HG02885 (cell line): ENCODE measurements around the gene SEPTIN1.
A peak's percentile ranks its signal among the peaks of the same experiment; 100 is the strongest.
"Not testable (repeated sequence)": the region's sequence is repeated elsewhere in the genome, so short reads cannot be mapped to it uniquely, and the experiment has no call there.

ENCODE experiments used
- ATAC-seq: cut with Tn5 transposase; IDR thresholded peaks from one replicate; pipeline ENCODE4 v1.9.1; 2021; ENCODE audit warnings: mild to moderate bottlenecking; ENCODE audit not compliant: unreplicated experiment, poor library complexity

Gene SEPTIN1

DNA sequence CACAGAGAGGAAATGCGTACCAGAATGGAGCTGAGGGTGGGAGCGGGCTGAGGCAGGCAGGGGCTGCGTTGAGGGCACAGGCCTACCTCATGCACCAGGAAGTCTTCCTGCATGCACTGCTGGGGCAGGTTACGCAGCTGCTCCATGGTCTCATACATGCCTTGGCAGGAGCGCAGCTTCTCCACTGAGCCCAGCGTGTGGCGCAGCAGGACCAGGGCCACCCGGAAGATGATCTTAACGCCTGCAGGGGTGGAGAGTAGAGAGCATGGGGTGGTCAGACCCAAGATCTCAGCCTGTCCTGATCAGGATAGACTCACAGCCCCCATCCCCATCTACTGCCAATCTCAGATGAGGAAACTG is 23.8 kb downstream of the SEPTIN1 start:
- no peak for ATAC-seq

DNA sequence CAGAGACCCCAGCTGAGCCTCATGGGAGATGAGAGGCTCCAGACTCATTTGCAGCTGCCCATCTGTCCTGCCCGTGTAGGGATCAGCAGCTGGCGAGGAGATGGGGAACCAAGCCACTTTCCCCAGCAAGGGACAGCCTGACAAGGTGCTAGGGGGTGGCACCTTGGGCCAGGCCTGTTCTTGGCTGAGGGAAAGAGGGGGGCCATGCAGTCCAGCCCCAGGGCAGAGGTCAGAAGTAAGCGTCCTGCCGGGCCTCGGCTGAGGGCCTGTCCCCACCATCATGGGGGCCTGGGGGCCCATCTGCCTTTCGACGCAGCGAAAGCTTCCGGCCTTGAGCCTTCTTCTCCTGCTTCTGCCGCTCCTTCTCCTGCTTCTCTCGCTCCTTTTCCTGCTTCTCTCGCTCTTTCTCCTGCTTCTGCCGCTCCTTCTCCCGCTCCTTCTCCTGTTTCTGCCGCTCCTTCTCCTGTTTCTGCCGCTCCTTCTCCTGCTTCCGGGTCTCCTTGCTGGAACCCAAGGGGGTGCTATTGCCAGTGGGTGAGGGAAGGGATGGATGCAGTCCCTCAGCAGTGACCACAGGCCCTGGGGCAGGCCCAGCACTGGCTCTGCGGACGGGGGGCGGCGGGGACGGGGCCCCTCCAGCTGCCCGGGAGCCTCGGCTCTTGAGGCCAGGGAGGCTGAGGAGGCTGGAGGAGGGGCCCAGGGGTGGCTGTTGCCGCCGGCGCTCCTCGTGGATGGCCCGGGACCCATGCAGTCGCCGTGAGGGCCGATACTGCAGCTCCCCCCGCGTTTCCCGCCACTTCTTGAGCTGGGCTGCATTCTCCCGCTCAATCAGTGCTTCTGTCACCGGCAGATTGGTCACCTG is 24.4 kb downstream of the SEPTIN1 start:
- ATAC-seq = no peak

DNA sequence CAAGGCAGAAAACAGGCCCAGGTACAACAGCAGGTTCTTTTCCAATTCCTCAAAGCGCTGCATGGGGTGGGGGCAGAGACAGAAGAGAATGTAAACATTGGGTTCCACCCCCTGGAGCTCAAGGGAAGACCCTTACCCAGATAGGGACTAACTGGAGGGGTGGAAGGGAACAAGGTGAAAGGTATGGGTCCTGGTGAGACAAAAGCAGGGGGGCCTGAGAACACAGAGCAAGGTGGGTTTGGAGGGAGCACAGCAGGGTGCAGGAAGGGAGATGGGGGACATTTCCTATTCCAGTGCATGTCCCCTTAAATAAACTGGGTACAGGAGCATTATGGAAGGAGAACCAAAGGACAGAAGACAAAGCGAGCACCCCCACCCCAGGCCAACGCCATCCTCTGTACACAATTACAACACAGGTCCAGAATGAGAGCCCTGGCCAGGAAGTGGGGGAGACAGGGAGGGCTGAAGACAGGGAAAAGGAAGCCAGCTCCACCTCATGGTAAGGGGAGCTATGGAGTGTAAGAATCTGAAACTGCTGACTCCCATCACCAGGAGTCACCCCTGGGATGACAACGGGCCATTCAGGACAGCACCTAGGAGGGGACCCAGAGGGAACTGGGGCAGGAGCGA is 25.2 kb downstream of the SEPTIN1 start:
- no peak for ATAC-seq

DNA sequence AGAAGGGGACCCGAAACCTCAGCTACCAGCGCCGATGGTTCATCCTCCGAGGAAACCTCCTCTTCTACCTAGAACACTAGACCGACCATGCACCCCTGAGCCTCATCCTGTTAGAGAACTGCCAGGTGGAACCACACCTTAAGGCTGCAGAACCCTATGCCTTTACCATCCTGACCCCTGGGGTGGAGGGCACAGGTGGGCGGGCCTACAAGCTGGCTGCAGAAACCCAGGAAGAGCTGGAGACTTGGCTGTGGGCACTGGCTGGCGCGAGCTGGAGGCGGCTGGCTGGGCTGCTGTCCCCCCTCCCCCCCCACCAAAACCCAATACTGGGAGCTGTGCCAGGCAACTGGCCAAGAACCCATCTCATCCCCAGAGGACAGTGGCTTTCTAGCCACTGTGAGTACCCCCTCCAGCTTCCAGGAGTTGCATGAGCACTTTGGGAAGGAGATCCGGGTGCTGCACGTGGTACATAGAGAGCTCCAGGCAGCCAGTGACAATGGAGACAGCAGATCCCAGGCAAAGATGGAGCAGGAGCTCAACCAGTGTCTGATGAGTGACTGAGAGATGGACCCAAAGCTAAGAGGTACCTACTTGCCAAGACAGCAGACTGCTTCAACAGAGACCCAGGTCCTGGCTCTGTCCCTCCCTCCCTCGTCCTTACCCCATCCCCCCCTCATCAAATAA is 25.8 kb downstream of the SEPTIN1 start:
- ATAC-seq = no peak

DNA sequence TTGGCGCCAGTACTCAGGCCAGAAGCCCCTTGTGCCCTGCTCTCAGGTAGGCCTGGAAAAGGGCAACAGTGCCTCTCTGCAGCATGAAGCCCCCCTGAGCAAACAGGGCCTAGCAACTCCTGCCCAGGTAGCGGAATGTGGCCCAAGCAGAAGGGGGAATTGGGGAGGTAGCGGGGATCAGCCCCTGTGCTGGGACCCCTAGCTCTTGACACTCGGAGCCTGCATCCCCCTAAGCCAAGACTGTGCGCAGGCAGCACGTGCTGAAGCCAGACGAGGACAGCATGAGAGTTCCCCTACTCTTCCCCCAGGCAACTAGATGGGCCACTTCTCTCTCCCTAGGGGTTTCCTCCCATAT is 26.4 kb downstream of the SEPTIN1 start:
- ATAC-seq = no peak

DNA sequence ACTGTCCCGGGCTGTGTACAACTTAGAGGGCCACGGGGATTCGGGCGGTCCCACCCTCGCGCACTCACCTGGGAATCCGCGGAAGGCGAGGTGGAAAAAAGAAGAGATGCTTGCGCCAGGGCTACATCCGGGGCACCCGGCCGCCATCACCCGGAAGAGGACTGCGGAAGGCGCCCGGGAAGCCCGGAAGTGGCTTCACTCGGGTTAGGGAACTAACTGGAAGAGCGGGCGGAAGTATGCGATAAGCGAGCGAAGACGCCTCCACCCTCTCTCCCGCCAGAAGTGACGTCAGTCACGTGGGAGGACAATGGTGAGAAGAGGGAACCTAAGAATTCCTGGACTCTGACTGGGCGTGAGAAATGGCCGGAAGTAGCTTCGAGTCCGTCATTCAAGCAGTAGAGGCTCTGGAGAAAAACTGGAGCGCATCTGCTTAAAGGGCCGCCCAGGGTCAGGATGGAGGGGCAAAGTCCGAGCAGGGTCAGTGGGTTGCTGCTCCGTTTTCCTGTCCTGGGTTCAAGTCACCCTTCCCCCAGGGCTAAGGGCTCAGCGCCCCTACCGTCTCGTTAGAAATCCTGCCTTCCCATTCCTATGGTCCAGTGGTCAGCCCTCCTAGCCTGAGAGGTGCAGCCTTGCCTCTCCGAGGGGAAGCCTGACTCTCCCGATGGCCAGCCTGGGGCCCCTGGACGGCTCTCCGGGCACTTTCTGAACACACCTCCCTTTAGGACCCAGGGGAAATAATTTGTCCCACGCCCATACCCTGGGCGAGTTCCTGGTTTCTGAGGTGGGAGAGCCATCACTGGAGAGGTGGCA is 27.0 kb downstream of the SEPTIN1 start, which contains the start of gene CD2BP2:
TSS of gene CD2BP2 (minus strand) at position 165 of the 810 bp plus-strand sequence. CDS start 627 bp downstream, outside the sequence.
- ATAC-seq = peak; percentile 77

DNA sequence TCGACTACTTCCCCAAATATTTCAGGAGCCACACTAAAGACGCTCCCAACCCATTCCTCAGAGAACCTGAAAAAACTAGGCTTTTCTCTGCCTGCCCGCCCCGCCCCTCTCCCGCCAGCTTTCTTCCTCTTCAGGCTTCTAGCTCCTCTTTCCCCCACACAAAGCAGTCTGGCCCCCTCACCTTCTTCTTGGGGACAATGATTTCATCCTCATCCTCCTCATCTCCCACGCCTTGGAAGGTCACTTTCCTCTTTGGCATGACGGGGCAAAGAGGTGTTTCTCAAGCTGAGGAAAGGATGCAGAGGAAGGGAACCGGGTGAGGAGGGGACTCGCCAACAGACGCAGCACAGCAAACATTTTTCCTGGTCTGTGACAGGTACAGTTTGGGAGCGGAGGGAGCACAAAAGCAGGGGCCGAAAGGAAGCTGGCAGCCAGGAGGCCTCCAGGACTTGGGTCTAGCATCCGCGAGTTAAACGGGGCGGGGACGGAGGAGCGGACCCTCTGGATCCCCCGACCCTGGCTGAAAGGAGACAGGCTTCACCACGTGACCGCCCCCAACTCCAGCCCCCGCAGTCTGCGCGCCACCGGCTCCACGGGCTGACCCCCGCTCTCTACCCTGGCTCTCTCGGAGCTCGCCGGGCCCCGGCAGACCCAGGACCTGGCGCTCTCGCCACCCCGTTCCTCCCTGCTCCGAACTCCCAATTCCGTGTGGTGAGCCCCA is 27.8 kb downstream of the SEPTIN1 start:
- peak; percentile 28 for ATAC-seq

DNA sequence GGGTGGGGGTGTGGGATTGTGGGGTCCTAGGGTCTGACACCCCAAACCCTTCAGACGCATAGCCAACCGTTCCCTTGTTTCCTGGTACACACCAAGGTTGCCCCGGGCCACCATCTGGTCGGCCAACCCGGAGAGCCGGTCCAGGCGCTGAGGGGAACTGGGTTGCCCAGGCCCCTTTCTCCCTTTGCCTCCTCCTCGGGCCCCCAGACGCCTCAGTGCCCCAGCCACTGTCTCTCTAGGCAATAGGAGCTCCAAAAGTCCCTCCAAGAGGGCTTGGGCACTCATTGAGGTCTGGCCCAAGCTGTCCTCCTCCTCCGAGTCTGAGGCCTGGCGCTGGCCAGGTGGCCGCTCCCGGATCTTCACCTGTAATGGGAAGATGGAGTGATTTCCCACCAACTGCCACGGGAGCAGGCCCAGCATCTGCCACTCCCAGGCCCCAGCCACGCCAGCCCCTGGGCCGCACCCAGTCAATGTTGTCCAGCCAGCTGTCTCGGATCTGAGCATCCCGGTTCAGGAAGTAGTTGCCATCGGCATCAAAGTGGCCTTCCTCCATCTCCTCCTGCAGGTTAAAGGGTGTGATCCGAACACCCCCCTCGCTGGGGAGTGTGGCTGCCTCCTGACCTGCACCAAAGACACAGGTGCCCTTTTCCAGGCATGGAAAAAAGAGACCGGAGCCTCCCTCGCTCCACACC is 28.8 kb downstream of the SEPTIN1 start:
- ATAC-seq = no peak

DNA sequence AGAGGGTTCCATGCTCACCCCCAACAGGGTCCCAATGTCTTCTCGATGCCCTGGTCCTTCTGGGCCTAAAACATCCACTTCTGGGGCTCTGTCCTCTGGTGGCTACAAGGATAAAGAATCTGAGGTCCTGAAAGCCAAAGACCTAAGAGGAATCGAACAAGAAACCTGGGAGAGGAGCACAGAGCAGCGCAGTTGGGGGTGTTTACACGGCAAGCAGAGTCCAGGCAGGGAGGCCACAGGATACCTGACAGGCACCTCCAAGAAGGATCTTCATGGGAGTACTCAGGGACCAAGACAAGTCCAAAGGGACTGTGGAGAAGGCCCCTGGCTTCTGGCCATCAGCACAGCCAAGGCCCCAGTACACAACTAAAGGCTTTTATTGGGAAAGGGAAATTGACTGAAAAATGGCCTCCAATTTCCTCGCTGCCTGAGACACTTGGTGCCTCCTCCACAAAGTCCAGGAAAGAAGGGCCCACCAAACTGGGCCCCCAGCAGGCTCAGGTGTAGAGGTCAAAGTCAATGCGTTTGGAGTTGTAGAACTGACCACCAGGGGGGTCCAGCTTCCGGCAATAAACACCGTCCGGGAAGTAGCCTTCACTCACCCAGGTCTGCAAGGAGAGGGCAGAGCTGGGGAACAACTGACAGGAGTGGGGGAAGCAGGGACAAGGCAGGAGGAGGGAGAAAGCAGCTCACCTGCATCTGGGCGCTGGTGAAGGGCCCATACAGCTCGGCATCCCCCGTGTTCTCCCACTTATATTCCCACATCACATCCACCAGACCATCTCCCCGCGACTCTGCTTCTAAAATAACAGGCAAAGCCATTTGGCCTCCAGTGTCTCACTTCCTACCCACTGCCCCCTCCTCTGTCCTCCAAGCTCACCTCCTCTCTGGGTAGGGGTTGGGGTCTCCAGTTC is 29.6 kb downstream of the SEPTIN1 start:
- ATAC-seq = no peak

DNA sequence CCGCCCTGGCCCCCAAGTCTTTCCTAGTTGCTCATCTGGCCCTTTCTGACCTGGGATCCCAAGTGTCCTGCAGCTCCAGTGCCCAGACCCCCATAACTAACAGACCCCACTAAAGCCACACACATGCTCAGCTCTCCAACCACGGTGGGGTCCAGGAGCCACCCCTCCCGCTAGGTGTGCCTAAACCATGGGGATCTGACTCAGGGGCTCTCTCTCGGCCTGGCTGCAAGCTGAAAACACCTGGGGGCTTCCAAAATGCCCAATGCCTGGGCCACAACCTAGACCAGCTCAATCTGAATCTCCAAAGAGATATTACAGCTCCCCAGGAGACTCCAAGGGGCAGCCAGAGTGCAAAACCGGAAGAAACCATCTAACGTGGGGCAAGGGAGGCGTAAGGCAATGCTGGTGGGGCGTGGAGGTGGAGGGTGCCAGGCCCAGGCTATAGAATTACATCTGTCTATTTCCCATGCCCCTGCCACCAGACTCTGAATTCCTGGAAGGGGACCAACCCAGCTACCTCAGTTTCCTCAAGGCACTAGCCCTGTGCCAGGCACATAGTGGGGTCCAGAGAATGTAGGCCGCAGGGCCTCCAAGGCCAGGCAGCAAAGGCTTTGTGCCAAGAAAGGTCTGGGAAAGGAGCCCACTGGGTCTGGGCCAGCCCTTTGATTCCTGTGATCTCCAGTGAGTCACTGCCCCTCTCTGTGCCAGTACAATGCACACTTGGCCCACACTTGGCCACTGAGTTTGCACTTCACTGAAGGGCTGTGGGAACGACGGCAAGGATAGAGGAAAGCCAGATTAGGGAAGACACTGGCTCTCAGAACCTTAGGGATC is 30.6 kb downstream of the SEPTIN1 start:
- ATAC-seq = no peak

DNA sequence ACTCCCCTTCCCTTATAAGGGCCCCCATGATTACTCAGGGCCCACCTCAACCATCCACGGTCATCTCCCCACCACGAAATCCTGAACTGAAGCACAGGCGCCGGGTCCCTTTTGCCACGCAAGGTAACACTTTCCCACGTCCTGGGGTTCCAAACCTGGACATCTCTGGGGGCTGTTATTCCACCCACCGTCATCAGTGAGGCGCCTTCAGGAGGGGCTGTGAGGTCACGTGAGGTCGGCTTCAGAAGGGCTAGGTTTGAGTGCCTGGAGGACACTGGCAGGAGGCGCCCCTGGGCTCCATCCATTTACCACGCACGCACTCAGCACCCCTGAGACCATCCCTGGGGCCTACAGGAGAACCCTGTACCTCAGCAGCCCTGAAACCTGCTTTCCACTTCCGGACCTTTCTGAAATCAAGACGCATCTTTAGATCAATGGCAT is 31.3 kb downstream of the SEPTIN1 start:
- ATAC-seq = no peak

DNA sequence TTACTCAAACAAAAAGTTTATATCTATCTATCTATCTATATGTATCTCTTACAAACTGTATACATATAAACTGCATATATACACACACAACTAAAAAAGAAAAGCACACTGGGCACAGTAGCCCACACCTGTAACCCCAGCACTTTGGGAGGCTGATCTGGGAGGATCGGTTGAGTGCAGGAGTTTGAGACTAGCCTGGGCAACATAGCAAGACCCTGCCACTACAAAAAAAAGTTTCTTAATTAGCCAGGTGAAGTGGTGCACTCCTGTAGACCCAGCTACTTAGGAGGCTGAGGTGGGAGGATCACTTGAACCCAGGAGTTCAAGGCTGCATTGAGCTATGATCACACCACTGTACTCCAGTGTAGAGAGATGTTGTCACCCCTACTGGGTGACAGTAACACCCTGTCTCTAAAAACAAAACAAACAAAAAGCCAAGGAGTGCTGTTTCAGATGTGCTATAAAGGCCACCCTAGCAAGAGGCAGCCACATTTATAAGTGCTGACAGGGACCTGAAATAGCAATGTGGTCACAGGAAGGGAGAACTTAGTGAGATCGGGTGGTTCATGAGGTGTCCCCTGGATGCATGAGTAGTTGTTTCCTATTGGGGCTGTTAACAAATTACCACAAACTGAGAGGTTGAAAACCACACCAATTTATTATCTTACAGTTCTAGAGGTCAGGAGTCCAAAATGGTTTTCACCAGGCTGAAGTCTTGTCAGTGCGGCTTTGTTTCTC is 32.1 kb downstream of the SEPTIN1 start:
- peak; percentile 54 for ATAC-seq

DNA sequence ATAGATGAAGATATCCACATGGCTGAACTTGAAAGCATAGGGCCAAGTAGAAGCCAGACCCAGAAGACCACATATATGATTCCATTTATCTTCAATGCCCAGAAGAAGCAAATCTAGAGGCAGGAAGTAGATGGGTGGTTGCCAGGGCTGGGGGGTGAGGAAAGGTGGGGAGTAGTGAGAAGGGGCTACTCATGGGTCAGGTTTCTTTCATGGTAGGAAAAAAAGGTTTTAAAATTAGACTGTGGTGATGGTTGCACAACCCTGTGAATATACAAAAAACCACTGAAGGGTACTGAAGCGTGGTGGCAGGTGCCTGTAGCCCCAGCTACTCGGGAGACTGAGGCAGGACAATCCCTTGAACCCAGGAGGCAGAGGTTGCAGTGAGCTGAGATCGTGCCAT is 32.7 kb downstream of the SEPTIN1 start:
- peak; percentile 36 for ATAC-seq

DNA sequence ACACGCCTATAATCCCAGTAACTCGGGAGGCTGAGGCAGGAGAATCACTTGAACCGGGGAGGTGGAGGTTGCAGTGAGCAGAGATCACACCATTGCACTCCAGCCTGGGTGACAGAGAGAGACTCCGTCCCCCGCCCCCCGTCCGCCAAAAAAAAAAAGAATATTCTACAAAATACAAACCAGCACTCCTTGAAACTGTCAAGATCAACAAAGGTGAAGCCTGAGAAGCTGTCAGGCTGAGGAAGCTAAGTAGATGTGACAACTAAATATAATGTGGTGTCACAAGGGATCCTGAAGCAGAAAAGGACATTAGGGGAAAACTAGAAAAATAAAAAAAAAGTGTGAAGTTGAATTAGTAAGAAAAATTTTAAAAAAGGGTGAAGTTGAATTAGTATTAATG is 33.4 kb downstream of the SEPTIN1 start:
- ATAC-seq = no peak

DNA sequence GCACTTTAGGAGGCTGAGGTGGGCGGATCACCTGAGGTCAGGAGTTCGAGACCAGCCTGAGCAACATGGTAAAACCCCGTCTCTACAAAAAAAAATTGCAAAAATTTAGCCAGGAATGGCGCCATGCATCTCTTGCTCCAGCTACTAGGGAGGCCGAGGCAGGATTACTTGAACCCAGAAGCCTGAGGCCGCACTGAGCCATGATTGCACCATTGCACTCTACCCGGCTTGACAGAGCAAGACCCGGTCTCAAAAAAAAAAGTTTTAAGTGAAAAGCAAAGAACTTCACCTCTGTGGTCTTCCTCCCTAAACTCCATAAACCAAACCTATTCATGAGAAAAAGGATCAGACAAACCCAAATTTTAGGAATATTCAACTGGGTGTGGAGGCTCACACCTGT is 34.2 kb downstream of the SEPTIN1 start:
- no peak for ATAC-seq

DNA sequence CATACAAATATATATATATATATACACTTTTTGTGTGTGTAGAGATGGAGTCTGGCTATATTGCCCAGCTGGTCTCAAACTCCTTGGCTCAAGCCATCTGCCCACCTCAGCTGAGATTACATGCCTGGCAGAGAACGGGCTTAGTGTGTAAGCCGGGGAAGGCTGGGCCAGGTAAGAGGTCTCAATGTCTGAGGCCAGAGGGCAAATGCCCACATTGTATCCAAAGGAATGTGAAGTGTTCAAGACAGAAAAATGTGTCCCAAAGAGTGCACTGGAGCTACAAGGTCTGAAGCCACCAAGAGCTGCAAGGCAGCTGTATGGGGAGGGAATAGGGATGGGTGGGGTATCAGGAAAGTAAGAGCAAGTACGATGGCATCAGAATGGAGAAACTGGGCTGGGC is 36.1 kb downstream of the SEPTIN1 start:
- ATAC-seq = no peak

DNA sequence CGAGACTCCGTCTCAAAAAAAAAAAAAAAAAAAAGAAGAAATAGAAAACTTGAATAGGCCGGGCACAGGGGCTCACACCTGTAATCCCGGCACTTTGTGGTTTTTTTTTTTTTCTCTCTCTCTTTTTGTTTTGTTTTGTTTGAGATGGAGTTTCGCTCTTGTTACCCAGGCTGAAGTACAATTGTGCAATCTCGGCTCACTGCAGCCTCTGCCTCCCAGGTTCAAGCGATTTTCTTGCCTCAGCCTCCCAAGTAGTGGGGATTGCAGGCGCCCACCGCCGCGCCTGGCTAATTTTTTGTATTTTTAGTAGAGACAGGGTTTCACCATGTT is 38.9 kb downstream of the SEPTIN1 start:
- ATAC-seq = not testable (repeated sequence)
